WTC11 (cell line): ENCODE results near the gene RYR3. TPM values are rescaled to one million over a fixed set of nuclear protein-coding genes. Genes with fewer than 3 reads are reported as not detected.

Experiments
- ATAC-seq: fragments of 200-7000 bp; cut with Tn5 transposase; 2 replicates; pipeline ENCODE4 v1.10.0; 2021; ENCODE audit warnings: mild to moderate bottlenecking, moderate library complexity
- CTCF ChIA-PET: fragments of 300-600 bp; sonication (Branson Sonifier 250); formaldehyde crosslinking; loops from one replicate; lab custom pipeline; 2021; ENCODE audit warnings: antibody characterized with exemption; lab: Charles Lee
- POLR2A ChIA-PET: fragments of 350-600 bp; sonication (Branson Sonifier 250); formaldehyde crosslinking; loops from one replicate; lab custom pipeline; 2021; ENCODE audit warnings: antibody characterized with exemption; lab: Charles Lee
- DNase-seq: peaks from one replicate; pipeline ENCODE4 v3.0.0; 2021; ENCODE audit warnings: low spot score
- H3K27ac Mint-ChIP-seq: 2 replicates; pipeline ENCODE4 v1.8.0; 2021; ENCODE audit warnings: mixed read lengths
- H3K27me3 Mint-ChIP-seq: 2 replicates; pipeline ENCODE4 v1.8.0; 2021; ENCODE audit warnings: low read depth, mild to moderate bottlenecking, moderate library complexity, mixed read lengths
- H3K36me3 Mint-ChIP-seq: 2 replicates; pipeline ENCODE4 v1.8.0; 2021; ENCODE audit warnings: mixed read lengths
- H3K4me1 Mint-ChIP-seq: 2 replicates; pipeline ENCODE4 v1.8.0; 2022; ENCODE audit warnings: mixed read lengths
- H3K4me3 Mint-ChIP-seq: 2 replicates; pipeline ENCODE4 v1.8.0; 2021; ENCODE audit warnings: mild to moderate bottlenecking, moderate library complexity, mixed read lengths
- H3K9me3 Mint-ChIP-seq: 2 replicates; pipeline ENCODE4 v1.8.0; 2021; ENCODE audit warnings: mixed read lengths
- CBFB ChIP-seq: sonication (generic); formaldehyde crosslinking; IDR thresholded peaks from 2 replicates; pipeline ENCODE4 v1.8.1; 2022; ENCODE audit warnings: mild to moderate bottlenecking, low read depth, missing genetic modification reagents
- CREB1 ChIP-seq: sonication (generic); formaldehyde crosslinking; IDR thresholded peaks from 2 replicates; pipeline ENCODE4 v1.8.0; 2023; ENCODE audit warnings: mild to moderate bottlenecking, missing genetic modification reagents
- ELF4 ChIP-seq: sonication (generic); formaldehyde crosslinking; IDR thresholded peaks from 2 replicates; pipeline ENCODE4 v1.8.1; 2022; ENCODE audit warnings: low read depth, mild to moderate bottlenecking, moderate library complexity, missing genetic modification reagents
- ESRRA ChIP-seq: sonication (generic); formaldehyde crosslinking; IDR thresholded peaks from 2 replicates; pipeline ENCODE4 v1.8.1; 2022; ENCODE audit warnings: mild to moderate bottlenecking, missing genetic modification reagents, borderline replicate concordance
- FOXK1 ChIP-seq: sonication (generic); formaldehyde crosslinking; IDR thresholded peaks from 2 replicates; pipeline ENCODE4 v1.8.0; 2022; ENCODE audit warnings: mild to moderate bottlenecking, moderate library complexity, missing genetic modification reagents
- FOXP1 ChIP-seq: sonication (generic); formaldehyde crosslinking; IDR thresholded peaks from 2 replicates; pipeline ENCODE4 v1.8.0; 2022; ENCODE audit warnings: missing genetic modification reagents, mild to moderate bottlenecking, moderate library complexity, borderline replicate concordance
- HMGA2 ChIP-seq: fragments of 250-450 bp; sonication (Bioruptor Pico); IDR thresholded peaks from 2 replicates; pipeline ENCODE4 v1.4.0; 2021; ENCODE audit warnings: mild to moderate bottlenecking, moderate library complexity
- MYBL2 ChIP-seq: sonication (generic); formaldehyde crosslinking; IDR thresholded peaks from 2 replicates; pipeline ENCODE4 v1.8.1; 2023; ENCODE audit warnings: mild to moderate bottlenecking, moderate library complexity, missing genetic modification reagents
- SOX15 ChIP-seq: fragments of 250-450 bp; sonication (Bioruptor Pico); IDR thresholded peaks from 2 replicates; pipeline ENCODE4 v1.9.0; 2021; ENCODE audit warnings: mild to moderate bottlenecking
- ZNF138 ChIP-seq: sonication (generic); formaldehyde crosslinking; conservative IDR thresholded peaks from 2 replicates; pipeline ENCODE4 v1.8.1; 2022; ENCODE audit warnings: mild to moderate bottlenecking, moderate library complexity, missing genetic modification reagents
- ZNF219 ChIP-seq: sonication (generic); formaldehyde crosslinking; IDR thresholded peaks from 2 replicates; pipeline ENCODE4 v1.8.0; 2023; ENCODE audit warnings: missing genetic modification reagents, mild to moderate bottlenecking, borderline replicate concordance
- ZNF232 ChIP-seq: sonication (generic); formaldehyde crosslinking; IDR thresholded peaks from 2 replicates; pipeline ENCODE4 v1.8.0; 2022; ENCODE audit warnings: mild to moderate bottlenecking, missing genetic modification reagents
- total RNA-seq: library from RNA; stranded (reverse); gene quantifications from 3 replicates; pipeline ENCODE4 v1.2.3, GENCODE V29; 2021
- TF ChIP-seq, protein P1 (sequence below): sonication (generic); formaldehyde crosslinking; IDR thresholded peaks from 2 replicates; pipeline ENCODE4 v1.8.1; 2022; ENCODE audit warnings: mild to moderate bottlenecking, moderate library complexity, missing genetic modification reagents
- TF ChIP-seq, protein P2 (sequence below): sonication (generic); formaldehyde crosslinking; IDR thresholded peaks from 2 replicates; pipeline ENCODE4 v1.8.0; 2022; ENCODE audit warnings: mild to moderate bottlenecking, missing genetic modification reagents
- TF ChIP-seq, protein P3 (sequence below): fragments of 250-450 bp; sonication (Bioruptor Pico); IDR thresholded peaks from 2 replicates; pipeline ENCODE4 v1.9.0; 2021; ENCODE audit warnings: mild to moderate bottlenecking, borderline replicate concordance
- TF ChIP-seq, protein P4 (sequence below): sonication (generic); formaldehyde crosslinking; IDR thresholded peaks from 2 replicates; pipeline ENCODE4 v1.8.0; 2022; ENCODE audit warnings: mild to moderate bottlenecking, missing genetic modification reagents
- TF ChIP-seq, protein P5 (sequence below): fragments of 250-450 bp; sonication (Bioruptor Pico); IDR thresholded peaks from 2 replicates; pipeline ENCODE4 v2.1.2; 2022; ENCODE audit warnings: mild to moderate bottlenecking, moderate library complexity

Gene RYR3
- total RNA-seq, 1 experiment from 2014 or later, result 1.4 TPM

DNA sequence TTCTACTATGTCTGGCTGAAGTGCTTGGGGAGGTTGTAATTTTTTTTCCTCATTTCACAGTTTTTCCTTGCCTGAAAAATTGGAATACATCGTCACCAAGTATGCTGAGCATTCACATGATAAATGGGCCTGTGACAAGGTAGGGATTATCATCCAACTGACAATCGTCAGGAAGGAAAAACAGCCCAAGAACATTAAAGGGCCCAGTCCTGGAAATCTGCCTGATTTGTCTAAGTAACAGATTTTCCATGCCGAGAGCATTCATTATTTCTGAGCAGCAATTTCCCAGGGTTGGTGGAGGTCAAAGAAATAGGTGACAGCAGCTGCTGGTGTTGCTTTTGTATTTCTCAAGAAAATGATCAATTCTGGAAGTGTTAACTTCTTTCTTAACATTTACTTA is 431.5 kb downstream of the RYR3 start:
- H3K4me1 Mint-ChIP-seq, result peaks cover 13% of the 10 kb centered on the region

DNA sequence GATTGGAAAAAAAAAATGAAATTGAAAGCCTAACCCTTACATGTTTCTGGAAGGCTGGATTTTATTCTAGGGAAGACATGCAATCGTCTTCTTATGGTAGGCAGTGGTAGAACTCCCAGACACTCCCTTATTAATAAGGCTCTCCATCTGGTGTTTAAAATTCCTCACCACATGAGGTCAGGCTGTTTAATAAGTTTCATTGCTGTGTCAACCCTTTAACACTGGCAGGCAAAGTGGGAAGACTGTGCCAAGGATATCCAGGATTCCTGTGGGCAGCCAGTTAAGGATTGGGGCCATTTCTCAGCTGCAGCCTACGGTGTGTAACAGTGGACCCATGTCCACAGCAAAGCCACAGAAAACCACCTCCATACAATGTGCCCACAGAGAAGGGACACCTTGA is 432.0 kb downstream of the RYR3 start:
- DNase-seq, result no peak
- CTCF ChIA-PET, result no interaction called here

More for the DNA sequence above, 431.5 kb downstream of the RYR3 start:
- ATAC-seq, result no peak
- Mint-ChIP-seq H3K9me3 (no peaks in the 10 kb centered on the region), H3K36me3 (no peaks in the 10 kb centered on the region), H3K4me3 (no peak overlapping the region), H3K27me3 (no peaks in the 10 kb centered on the region; the same call in 1 of the 2 replicates), H3K27ac (no peak overlapping the region)
- no peak for TF ChIP-seq ZNF138 (CRISPR knock-in tag)
- TF ChIP-seq HMGA2 (CRISPR knock-in tag), result no peak
- TF ChIP-seq FOXP1 (CRISPR knock-in tag), result no peak
- no peak for TF ChIP-seq ESRRA
- TF ChIP-seq, protein P1, sequence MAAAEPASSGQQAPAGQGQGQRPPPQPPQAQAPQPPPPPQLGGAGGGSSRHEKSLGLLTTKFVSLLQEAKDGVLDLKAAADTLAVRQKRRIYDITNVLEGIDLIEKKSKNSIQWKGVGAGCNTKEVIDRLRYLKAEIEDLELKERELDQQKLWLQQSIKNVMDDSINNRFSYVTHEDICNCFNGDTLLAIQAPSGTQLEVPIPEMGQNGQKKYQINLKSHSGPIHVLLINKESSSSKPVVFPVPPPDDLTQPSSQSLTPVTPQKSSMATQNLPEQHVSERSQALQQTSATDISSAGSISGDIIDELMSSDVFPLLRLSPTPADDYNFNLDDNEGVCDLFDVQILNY (CRISPR knock-in tag), result no peak
- no peak for TF ChIP-seq CREB1 (CRISPR knock-in tag)
- TF ChIP-seq CBFB (CRISPR knock-in tag), result no peak
- no peak for TF ChIP-seq MYBL2
- TF ChIP-seq, protein P2, sequence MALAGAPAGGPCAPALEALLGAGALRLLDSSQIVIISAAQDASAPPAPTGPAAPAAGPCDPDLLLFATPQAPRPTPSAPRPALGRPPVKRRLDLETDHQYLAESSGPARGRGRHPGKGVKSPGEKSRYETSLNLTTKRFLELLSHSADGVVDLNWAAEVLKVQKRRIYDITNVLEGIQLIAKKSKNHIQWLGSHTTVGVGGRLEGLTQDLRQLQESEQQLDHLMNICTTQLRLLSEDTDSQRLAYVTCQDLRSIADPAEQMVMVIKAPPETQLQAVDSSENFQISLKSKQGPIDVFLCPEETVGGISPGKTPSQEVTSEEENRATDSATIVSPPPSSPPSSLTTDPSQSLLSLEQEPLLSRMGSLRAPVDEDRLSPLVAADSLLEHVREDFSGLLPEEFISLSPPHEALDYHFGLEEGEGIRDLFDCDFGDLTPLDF (CRISPR knock-in tag), result no peak
- no peak for TF ChIP-seq ELF4
- TF ChIP-seq, protein P3, sequence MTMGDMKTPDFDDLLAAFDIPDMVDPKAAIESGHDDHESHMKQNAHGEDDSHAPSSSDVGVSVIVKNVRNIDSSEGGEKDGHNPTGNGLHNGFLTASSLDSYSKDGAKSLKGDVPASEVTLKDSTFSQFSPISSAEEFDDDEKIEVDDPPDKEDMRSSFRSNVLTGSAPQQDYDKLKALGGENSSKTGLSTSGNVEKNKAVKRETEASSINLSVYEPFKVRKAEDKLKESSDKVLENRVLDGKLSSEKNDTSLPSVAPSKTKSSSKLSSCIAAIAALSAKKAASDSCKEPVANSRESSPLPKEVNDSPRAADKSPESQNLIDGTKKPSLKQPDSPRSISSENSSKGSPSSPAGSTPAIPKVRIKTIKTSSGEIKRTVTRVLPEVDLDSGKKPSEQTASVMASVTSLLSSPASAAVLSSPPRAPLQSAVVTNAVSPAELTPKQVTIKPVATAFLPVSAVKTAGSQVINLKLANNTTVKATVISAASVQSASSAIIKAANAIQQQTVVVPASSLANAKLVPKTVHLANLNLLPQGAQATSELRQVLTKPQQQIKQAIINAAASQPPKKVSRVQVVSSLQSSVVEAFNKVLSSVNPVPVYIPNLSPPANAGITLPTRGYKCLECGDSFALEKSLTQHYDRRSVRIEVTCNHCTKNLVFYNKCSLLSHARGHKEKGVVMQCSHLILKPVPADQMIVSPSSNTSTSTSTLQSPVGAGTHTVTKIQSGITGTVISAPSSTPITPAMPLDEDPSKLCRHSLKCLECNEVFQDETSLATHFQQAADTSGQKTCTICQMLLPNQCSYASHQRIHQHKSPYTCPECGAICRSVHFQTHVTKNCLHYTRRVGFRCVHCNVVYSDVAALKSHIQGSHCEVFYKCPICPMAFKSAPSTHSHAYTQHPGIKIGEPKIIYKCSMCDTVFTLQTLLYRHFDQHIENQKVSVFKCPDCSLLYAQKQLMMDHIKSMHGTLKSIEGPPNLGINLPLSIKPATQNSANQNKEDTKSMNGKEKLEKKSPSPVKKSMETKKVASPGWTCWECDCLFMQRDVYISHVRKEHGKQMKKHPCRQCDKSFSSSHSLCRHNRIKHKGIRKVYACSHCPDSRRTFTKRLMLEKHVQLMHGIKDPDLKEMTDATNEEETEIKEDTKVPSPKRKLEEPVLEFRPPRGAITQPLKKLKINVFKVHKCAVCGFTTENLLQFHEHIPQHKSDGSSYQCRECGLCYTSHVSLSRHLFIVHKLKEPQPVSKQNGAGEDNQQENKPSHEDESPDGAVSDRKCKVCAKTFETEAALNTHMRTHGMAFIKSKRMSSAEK (CRISPR knock-in tag), result no peak
- TF ChIP-seq, protein P4, sequence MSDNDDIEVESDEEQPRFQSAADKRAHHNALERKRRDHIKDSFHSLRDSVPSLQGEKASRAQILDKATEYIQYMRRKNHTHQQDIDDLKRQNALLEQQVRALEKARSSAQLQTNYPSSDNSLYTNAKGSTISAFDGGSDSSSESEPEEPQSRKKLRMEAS (CRISPR knock-in tag), result no peak
- no peak for TF ChIP-seq SOX15
- TF ChIP-seq FOXK1, result no peak
- TF ChIP-seq ZNF232, result no peak
- no peak for TF ChIP-seq ZNF219 (CRISPR knock-in tag)
- CTCF ChIA-PET, result no interaction called here
- no peak for DNase-seq
- POLR2A ChIA-PET, result no interaction called here

More for the DNA sequence above, 432.0 kb downstream of the RYR3 start:
- H3K27me3 Mint-ChIP-seq, result no peaks in the 10 kb centered on the region; the same call in 1 of the 2 replicates
- TF ChIP-seq, protein P2 (CRISPR knock-in tag), result no peak
- TF ChIP-seq, protein P5, sequence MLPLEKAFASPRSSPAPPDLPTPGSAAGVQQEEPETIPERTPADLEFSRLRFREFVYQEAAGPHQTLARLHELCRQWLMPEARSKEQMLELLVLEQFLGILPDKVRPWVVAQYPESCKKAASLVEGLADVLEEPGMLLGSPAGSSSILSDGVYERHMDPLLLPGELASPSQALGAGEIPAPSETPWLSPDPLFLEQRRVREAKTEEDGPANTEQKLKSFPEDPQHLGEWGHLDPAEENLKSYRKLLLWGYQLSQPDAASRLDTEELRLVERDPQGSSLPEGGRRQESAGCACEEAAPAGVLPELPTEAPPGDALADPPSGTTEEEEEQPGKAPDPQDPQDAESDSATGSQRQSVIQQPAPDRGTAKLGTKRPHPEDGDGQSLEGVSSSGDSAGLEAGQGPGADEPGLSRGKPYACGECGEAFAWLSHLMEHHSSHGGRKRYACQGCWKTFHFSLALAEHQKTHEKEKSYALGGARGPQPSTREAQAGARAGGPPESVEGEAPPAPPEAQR (CRISPR knock-in tag), result no peak
- no peaks in the 10 kb centered on the region for H3K9me3 Mint-ChIP-seq
- H3K4me3 Mint-ChIP-seq, result no peak overlapping the region
- peaks cover 14% of the 10 kb centered on the region for H3K4me1 Mint-ChIP-seq
- H3K36me3 Mint-ChIP-seq, result no peaks in the 10 kb centered on the region
- H3K27ac Mint-ChIP-seq, result no peak overlapping the region
- POLR2A ChIA-PET, result interaction anchor here (0.6 kb wide), 1 partner anchor 488 kb away, joined by 8 read pairs; no protein-coding TSS in a partner anchor
- ATAC-seq, result no peak
